Measurements from ENCODE around the gene SNAP29.

- TF ChIP-seq REST (IDR thresholded peaks at IDR 0.05; ENCODE audit: unreplicated experiment), result no peak
- TF ChIP-seq CTCF (conservative IDR thresholded peaks at IDR 0.05; ENCODE audit: low read depth in 2 of 2), result no peak
- TF ChIP-seq CREB1 (CRISPR knock-in tag; IDR thresholded peaks at IDR 0.05; ENCODE audit: low read depth), result no peak
- no peak for TF ChIP-seq POLR2AphosphoS5 (IDR thresholded peaks at IDR 0.05; ENCODE audit: low read depth)
These were observed 10.4 kb downstream of the SNAP29 start for GRCh38 chr22:20869234-20869633.

Measured in GM23338 (cell line).